ENCODE results near the gene CIRBP. TPM values are rescaled to one million over a fixed set of nuclear protein-coding genes. Genes with fewer than 3 reads are reported as not detected.

Gene CIRBP
- total and polyA plus RNA-seq, 2 of the 13 experiments (the other 11 are each of a cell fraction or from before 2014, with no cell fraction given) = 133 to 140 TPM

GRCh38 chr19:1241417-1242095 is 27.6 kb upstream of the CIRBP start, which contains the start of gene ATP5F1D (continued):
- TF ChIP-seq KDM2A (CRISPR knock-in tag; IDR thresholded peaks at IDR 0.05; ENCODE audit: borderline replicate concordance, low read depth) = peak; percentile 84
- TF ChIP-seq, protein P1, sequence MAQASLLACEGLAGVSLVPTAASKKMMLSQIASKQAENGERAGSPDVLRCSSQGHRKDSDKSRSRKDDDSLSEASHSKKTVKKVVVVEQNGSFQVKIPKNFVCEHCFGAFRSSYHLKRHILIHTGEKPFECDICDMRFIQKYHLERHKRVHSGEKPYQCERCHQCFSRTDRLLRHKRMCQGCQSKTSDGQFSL (CRISPR knock-in tag; IDR thresholded peaks at IDR 0.05) = 0 out of 2 replicates have a peak, but pooled peaks have one; percentile 21
- TF ChIP-seq, protein P2, sequence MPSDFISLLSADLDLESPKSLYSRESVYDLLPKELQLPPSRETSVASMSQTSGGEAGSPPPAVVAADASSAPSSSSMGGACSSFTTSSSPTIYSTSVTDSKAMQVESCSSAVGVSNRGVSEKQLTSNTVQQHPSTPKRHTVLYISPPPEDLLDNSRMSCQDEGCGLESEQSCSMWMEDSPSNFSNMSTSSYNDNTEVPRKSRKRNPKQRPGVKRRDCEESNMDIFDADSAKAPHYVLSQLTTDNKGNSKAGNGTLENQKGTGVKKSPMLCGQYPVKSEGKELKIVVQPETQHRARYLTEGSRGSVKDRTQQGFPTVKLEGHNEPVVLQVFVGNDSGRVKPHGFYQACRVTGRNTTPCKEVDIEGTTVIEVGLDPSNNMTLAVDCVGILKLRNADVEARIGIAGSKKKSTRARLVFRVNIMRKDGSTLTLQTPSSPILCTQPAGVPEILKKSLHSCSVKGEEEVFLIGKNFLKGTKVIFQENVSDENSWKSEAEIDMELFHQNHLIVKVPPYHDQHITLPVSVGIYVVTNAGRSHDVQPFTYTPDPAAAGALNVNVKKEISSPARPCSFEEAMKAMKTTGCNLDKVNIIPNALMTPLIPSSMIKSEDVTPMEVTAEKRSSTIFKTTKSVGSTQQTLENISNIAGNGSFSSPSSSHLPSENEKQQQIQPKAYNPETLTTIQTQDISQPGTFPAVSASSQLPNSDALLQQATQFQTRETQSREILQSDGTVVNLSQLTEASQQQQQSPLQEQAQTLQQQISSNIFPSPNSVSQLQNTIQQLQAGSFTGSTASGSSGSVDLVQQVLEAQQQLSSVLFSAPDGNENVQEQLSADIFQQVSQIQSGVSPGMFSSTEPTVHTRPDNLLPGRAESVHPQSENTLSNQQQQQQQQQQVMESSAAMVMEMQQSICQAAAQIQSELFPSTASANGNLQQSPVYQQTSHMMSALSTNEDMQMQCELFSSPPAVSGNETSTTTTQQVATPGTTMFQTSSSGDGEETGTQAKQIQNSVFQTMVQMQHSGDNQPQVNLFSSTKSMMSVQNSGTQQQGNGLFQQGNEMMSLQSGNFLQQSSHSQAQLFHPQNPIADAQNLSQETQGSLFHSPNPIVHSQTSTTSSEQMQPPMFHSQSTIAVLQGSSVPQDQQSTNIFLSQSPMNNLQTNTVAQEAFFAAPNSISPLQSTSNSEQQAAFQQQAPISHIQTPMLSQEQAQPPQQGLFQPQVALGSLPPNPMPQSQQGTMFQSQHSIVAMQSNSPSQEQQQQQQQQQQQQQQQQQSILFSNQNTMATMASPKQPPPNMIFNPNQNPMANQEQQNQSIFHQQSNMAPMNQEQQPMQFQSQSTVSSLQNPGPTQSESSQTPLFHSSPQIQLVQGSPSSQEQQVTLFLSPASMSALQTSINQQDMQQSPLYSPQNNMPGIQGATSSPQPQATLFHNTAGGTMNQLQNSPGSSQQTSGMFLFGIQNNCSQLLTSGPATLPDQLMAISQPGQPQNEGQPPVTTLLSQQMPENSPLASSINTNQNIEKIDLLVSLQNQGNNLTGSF (CRISPR knock-in tag; IDR thresholded peaks at IDR 0.05) = no peak
- TF ChIP-seq THAP8 (CRISPR knock-in tag; IDR thresholded peaks at IDR 0.05; ENCODE audit: borderline replicate concordance) = no peak
- TF ChIP-seq ARID3A (IDR thresholded peaks at IDR 0.05; ENCODE audit: low read depth, low read length) = no peak
- no peak for TF ChIP-seq LCORL (IDR thresholded peaks at IDR 0.05)
- TF ChIP-seq LCORL (CRISPR knock-in tag; IDR thresholded peaks at IDR 0.05) = 0 out of 2 replicates have a peak, but pooled peaks have one; percentile 44
- no peak for TF ChIP-seq KDM6A (CRISPR knock-in tag; IDR thresholded peaks at IDR 0.05; ENCODE audit: low read depth)
- TF ChIP-seq SAP130 (CRISPR knock-in tag; IDR thresholded peaks at IDR 0.05; ENCODE audit: low read depth) = peak; percentile 80
- TF ChIP-seq KDM4B (CRISPR knock-in tag; IDR thresholded peaks at IDR 0.05) = no peak
- 0 out of 2 replicates have a peak, but pooled peaks have one; percentile 29 for TF ChIP-seq NFYB (CRISPR knock-in tag; IDR thresholded peaks at IDR 0.05)
- no peak; the same call in 1 of the 2 replicates for TF ChIP-seq CEBPG (CRISPR knock-in tag; IDR thresholded peaks at IDR 0.05)
- peak; percentile 89 for TF ChIP-seq SALL2 (CRISPR knock-in tag; IDR thresholded peaks at IDR 0.05)
- TF ChIP-seq ZNF263 (CRISPR knock-in tag; IDR thresholded peaks at IDR 0.05) = peak; percentile 77
- TF ChIP-seq ATF4 (CRISPR knock-in tag; IDR thresholded peaks at IDR 0.05) = no peak
- TF ChIP-seq ELF3 (CRISPR knock-in tag; IDR thresholded peaks at IDR 0.05) = peak; percentile 32; the same call in 1 of the 2 replicates
- TF ChIP-seq CHD2 (IDR thresholded peaks at IDR 0.05; ENCODE audit: low read depth, low read length) = no peak
- no peak for TF ChIP-seq ZNF12 (CRISPR knock-in tag; IDR thresholded peaks at IDR 0.05)

Measured in HepG2 (cell line).